GM21367 (cell line): ENCODE results near the gene PSMD10.

Experiments
- ATAC-seq: cut with Tn5 transposase; IDR thresholded peaks from one replicate; pipeline ENCODE4 v1.9.1; 2021; ENCODE audit not compliant: unreplicated experiment

The PSMD10 gene

DNA sequence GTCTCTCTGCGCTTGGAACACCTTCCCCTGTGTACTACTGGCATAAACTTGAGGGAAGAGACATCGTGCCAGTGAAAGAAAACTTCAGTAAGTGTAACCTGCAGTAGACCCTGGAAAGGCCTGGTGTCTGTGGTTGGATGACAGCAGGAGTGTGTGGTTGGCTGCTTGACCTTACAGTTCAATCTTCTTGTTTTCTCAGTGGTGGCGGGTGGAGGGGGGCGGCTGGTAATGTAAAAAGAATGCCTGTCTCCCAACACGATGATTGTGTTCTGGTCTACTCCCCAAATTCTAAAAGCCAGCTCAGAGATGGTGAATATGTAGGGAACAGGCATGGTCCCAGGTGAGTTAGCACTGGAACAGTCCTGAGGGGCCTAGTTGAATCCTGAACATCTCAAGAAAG is 18.6 kb downstream of the PSMD10 start:
- ATAC-seq = no peak

DNA sequence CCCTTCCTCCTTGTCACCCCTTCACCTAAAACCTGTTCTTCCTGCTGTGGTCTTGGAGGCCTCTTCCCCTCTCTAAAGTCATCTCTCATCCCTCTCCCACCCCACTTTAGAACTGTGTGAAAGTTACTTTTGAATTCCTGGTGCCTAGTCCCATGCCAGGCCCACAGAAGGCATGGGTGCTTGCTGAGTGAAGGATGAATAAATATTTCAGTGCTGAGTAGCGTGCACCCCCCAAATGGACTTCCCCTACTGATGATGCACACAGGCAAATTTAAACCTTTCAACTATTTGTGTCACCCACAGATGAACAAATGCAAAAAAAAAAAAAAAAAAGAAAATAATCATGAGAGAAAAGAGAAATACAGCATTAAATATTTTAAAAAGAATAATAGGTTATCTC is 19.8 kb downstream of the PSMD10 start:
- no peak for ATAC-seq

- ATAC-seq = no peak
Measured at GRCh38 chrX:108070891-108071290, 20.5 kb downstream of the PSMD10 start.

GRCh38 chrX:108068121-108068520 is 23.2 kb downstream of the PSMD10 start:
- ATAC-seq = no peak

GRCh38 chrX:108064613-108065012 is 26.7 kb downstream of the PSMD10 start:
- ATAC-seq = no peak

- ATAC-seq = no peak
Measured at GRCh38 chrX:108064001-108064400, 27.3 kb downstream of the PSMD10 start.

DNA sequence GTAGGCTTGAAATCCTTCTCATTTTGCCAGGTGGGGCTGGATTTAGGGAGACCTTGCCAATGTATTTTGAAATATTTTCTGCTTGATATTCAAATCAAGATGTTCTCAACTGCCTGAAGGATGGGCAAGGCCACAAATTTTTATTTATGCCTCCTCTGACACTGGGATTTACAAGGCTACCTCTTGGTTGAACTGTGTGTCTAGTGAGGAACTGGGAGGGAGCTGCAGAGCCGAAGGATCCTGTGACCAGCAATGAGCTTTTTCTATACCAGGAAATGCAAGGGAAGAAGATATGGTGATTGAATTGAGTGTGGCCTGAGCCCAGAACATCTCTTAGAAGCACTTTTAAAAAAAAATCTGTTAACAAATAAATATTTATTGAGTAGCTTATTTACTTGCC is 31.5 kb downstream of the PSMD10 start:
- ATAC-seq = no peak

- no peak for ATAC-seq
Measured at GRCh38 chrX:108055546-108055945, 35.8 kb downstream of the PSMD10 start.

- no peak for ATAC-seq
Measured at GRCh38 chrX:108053218-108053617, 38.1 kb downstream of the PSMD10 start.

DNA sequence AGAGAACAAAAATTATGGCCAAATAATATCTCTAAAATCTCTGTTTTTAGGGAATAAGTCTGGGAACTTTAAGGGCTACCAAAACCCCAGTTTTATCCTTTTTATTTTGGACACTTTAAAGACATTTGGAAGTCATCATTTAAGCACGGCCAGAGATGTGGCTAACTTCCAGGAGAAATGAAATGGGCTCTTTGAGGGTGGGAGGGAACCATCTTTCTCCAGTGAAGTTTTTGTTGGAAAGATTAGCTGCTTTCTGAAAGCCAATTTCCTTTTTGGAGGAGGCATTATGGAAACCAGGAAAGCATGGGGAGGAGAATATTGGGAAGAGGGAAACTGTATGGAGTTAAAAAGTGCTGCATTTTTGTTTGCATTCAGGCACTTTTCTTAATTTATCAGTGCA is 41.7 kb downstream of the PSMD10 start:
- ATAC-seq = no peak

DNA sequence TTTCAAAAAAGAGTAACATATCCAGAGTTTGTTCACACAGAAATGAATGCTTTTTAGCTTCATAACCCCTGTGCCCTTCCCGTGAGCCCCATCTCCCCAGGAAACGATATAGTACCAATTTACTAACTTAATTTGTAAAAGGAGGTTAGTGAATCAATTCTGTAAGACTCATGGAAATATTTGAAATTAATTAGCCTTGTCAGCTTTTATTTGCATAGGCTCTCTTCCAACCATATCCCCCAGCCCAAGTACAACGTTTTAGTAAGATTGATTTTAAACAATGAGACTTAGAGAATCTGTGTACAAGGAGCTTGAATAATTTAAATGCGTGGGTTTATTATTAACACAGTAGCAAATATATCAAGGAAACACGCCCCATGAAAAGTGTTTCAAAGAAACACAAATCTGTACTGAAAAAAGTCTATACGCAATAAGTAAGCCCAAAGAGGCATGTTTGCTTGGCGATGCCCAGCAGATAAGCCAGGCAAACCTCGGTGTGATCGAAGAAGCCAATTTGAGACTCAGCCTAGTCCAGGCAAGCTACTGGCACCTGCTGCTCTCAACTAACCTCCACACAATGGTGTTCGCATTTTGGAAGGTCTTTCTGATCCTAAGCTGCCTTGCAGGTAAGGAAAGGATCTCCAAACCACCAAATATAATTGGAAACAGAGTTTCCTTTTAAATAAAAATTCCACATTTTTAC is 46.6 kb downstream of the PSMD10 start, which contains the start of gene VSIG1:
VSIG1 (plus strand) TSS at position 512 of the 703 bp plus-strand sequence; CDS start at position 578, 66 bp downstream.
- ATAC-seq = no peak

GRCh38 chrX:108036298-108036973 is 54.9 kb downstream of the PSMD10 start:
- ATAC-seq = no peak

GRCh38 chrX:108034725-108035124 is 56.6 kb downstream of the PSMD10 start:
- no peak for ATAC-seq
